KMS-11 (cell line): ENCODE measurements around the gene MVK.

Experiments used
- H2AFZ ChIP-seq: fragments of 200-600 bp; sonication (generic); 2 replicates; pipeline ENCODE4 v1.6.1; 2016; ENCODE audit warnings: antibody characterized with exemption, mixed run types, low read depth
- H3K27ac ChIP-seq: fragments of 200-600 bp; sonication (generic); 2 replicates; pipeline ENCODE4 v1.6.1; 2016; ENCODE audit warnings: mild to moderate bottlenecking, mixed run types
- H3K27me3 ChIP-seq: fragments of 200-600 bp; sonication (generic); 2 replicates; pipeline ENCODE4 v1.6.1; 2017; ENCODE audit warnings: mild to moderate bottlenecking, low read depth, mixed run types, moderate library complexity; ENCODE audit not compliant: insufficient read depth
- H3K36me3 ChIP-seq: fragments of 200-600 bp; sonication (generic); 2 replicates; pipeline ENCODE4 v1.6.1; 2017; ENCODE audit warnings: mild to moderate bottlenecking, mixed run types; ENCODE audit not compliant: insufficient read depth
- H3K4me1 ChIP-seq: fragments of 200-600 bp; sonication (generic); 2 replicates; pipeline ENCODE4 v1.6.1; 2016; ENCODE audit warnings: mild to moderate bottlenecking, low read depth, mixed run types; ENCODE audit not compliant: poor library complexity, severe bottlenecking
- H3K4me2 ChIP-seq: fragments of 200-600 bp; sonication (generic); 2 replicates; pipeline ENCODE4 v1.7.0; 2016; ENCODE audit warnings: mild to moderate bottlenecking, mixed run types
- H3K4me3 ChIP-seq: fragments of 200-600 bp; sonication (generic); IDR thresholded peaks from 2 replicates; pipeline ENCODE4 v1.6.1; 2017; ENCODE audit warnings: low read depth, low read length, mixed read lengths; ENCODE audit not compliant: insufficient read depth
- H3K79me2 ChIP-seq: fragments of 200-600 bp; sonication (generic); 2 replicates; pipeline ENCODE4 v1.6.1; 2016; ENCODE audit warnings: low read depth, mixed run types; ENCODE audit not compliant: insufficient read depth
- H3K9ac ChIP-seq: fragments of 200-600 bp; sonication (generic); 2 replicates; pipeline ENCODE4 v1.6.1; 2016; ENCODE audit warnings: mild to moderate bottlenecking, mixed run types
- H4K20me1 ChIP-seq: fragments of 200-600 bp; sonication (generic); 2 replicates; pipeline ENCODE4 v1.6.1; 2016; ENCODE audit warnings: mild to moderate bottlenecking, mixed run types; ENCODE audit not compliant: insufficient read depth
- TF ChIP-seq, protein P1 (sequence below): fragments of 200-600 bp; sonication (generic); conservative IDR thresholded peaks from 2 replicates; pipeline ENCODE4 v1.6.1; 2017; ENCODE audit warnings: low read depth, mild to moderate bottlenecking, antibody characterized with exemption, low read length, moderate library complexity, mixed read lengths

MVK gene

DNA sequence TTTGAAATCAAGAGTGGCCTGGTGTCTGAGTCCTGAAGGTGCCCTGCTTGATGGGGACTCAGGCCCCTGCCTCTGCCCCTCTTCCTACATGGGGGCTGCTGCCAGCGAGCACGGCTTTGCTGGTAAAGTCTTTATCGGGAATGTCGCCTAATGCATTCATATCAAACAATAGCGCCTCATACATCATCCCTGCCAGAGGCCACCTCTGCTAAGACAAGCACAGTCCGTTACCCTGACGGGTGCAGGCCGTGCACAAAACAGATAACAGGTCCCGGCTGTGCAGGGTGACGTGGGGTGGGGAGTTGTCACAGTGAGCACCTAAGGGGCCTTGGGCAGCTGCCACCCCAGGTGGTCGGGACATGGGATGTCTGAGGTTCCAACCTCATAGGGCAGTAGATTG, 71.6 kb downstream of the MVK start:
- H3K79me2 ChIP-seq: no peaks in the 10 kb centered on the region
- no peak overlapping the region for H3K9ac ChIP-seq
- H3K36me3 ChIP-seq: no peaks in the 10 kb centered on the region
- no peaks in the 10 kb centered on the region for H3K4me1 ChIP-seq
- no peak overlapping the region for H3K4me3 ChIP-seq
- no peak overlapping the region for H2AFZ ChIP-seq
- TF ChIP-seq, protein P1, sequence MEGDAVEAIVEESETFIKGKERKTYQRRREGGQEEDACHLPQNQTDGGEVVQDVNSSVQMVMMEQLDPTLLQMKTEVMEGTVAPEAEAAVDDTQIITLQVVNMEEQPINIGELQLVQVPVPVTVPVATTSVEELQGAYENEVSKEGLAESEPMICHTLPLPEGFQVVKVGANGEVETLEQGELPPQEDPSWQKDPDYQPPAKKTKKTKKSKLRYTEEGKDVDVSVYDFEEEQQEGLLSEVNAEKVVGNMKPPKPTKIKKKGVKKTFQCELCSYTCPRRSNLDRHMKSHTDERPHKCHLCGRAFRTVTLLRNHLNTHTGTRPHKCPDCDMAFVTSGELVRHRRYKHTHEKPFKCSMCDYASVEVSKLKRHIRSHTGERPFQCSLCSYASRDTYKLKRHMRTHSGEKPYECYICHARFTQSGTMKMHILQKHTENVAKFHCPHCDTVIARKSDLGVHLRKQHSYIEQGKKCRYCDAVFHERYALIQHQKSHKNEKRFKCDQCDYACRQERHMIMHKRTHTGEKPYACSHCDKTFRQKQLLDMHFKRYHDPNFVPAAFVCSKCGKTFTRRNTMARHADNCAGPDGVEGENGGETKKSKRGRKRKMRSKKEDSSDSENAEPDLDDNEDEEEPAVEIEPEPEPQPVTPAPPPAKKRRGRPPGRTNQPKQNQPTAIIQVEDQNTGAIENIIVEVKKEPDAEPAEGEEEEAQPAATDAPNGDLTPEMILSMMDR: no peak
- no peaks in the 10 kb centered on the region for H3K27me3 ChIP-seq
- H3K27ac ChIP-seq: no peak overlapping the region
- no peak overlapping the region for H3K4me2 ChIP-seq
- no peaks in the 10 kb centered on the region for H4K20me1 ChIP-seq

DNA sequence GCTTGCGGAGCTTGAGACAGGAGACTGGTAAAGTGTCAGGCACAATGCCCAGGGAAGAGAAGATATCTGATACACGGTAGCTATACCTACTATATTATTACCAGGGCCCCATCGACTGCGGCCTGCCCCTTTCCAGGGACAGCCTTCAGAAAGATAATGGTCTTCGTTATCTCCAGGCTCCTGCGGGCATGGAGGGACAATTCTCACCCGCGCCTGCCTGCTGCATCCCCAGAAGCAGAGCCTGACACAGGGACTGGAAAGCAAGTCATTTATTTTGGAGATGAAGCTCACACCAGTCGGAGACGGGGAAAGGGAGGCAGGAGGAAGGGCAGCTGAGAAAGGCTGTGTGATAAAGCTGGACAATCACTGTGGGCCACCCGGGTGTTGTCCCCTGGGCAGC, 72.1 kb downstream of the MVK start:
- Histone ChIP-seq H3K27me3 (no peaks in the 10 kb centered on the region), H2AFZ (no peak overlapping the region), H3K27ac (no peak overlapping the region), H3K36me3 (no peaks in the 10 kb centered on the region), H4K20me1 (no peaks in the 10 kb centered on the region), H3K4me3 (no peak overlapping the region), H3K4me1 (no peaks in the 10 kb centered on the region), H3K79me2 (no peaks in the 10 kb centered on the region), H3K4me2 (no peak overlapping the region), H3K9ac (no peak overlapping the region)
- TF ChIP-seq, protein P1: no peak
